Measurements from ENCODE around the gene MARCKSL1. TPM values are rescaled to one million over a fixed set of nuclear protein-coding genes. Genes with fewer than 3 reads are reported as not detected.

MARCKSL1 gene, protein sequence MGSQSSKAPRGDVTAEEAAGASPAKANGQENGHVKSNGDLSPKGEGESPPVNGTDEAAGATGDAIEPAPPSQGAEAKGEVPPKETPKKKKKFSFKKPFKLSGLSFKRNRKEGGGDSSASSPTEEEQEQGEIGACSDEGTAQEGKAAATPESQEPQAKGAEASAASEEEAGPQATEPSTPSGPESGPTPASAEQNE
- 10 to 100 TPM; 12.3 to 14.9 TPM for total RNA-seq

DNA sequence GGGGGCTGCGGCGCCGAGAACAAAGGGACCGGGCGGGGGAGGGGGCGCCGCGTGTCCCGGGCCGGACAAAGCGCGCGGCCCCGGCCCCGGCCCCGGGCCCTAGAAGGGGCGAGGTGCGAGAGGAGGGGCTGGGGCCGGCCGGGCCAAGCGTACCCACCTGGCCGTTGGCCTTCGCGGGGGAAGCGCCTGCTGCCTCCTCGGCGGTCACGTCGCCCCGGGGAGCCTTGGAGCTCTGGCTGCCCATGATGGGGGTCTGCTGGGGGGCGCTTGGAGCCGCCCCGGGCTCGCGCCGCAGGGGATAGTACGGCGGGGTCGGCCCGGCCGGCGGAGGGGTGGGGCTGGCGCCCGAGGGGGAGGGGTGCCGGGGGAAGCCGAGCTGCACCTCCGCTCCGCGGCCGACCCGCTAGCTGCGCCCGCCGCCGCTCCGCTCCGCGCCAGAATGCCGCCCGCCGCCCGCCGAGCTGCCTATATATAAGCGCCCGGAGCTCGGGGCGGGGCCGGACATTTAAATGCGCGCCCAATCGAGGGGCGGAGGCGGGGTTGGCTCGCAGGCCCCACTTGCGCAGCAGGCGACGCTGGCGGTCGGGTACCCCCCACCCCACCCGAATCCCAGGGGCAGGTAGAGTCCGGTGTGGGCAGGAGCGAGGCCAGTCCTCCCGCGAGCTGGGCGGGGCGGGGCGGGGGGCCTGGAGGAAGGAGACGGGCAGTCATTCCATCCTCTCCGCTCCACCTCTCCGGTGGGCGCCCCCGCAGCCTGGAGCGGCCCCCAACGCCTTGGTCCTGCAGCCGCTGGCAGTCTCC is at the start of gene MARCKSL1:
Gene MARCKSL1 (minus strand): TSS at position 444 of the 801 bp plus-strand sequence. CDS start 200 bp downstream, at position 244.
- Mint-ChIP-seq H3K27ac (peak within 1 kb of the TSS; percentile 54), H3K9me3 (no peaks in the 10 kb centered on the region), H3K36me3 (ENCODE audit: insufficient read depth in 2 of 2) (peaks cover 2 to 9% of the 10 kb centered on the region in 2 donors), H3K4me3 (peak within 1 kb of the TSS; percentile 84 to 90), H3K4me1 (ENCODE audit: low read depth) (peaks cover 57% of the 10 kb centered on the region), H3K27me3 (ENCODE audit: low read depth) (no peaks in the 10 kb centered on the region)
- DNase-seq (peak; percentile 83 to 91), ATAC-seq (replicated peaks in 1 of 2) (peak; percentile 47 to 60)

DNA sequence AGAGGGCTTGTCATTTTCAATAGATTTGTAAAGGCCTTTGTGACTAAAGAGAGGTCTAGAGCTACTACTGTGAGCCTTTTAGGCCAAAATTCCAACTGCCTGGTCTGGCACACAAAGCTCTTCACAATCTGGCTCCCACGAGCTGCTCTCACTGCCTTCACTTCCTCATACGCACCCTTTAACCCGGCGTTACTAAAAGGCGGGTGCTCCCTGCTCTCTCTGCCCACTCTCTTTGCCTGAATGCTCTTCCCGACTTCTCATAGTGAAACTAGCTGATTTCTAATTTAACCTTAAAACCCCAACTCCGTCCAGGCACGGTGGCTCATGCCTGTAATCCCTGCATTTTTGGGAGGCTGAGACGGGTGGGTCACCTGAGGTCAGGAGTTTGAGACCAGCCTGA is 44.0 kb upstream of the MARCKSL1 start:
- no peaks in the 10 kb centered on the region for H3K27me3 Mint-ChIP-seq (ENCODE audit: low read depth)
- no peak overlapping the region for H3K27ac Mint-ChIP-seq
- H3K9me3 Mint-ChIP-seq = no peaks in the 10 kb centered on the region
- ATAC-seq (replicated peaks in 1 of 2) (no peak), DNase-seq (no peak)
- no peaks in the 10 kb centered on the region for H3K4me1 Mint-ChIP-seq (ENCODE audit: low read depth)
- no peak overlapping the region for H3K4me3 Mint-ChIP-seq
- H3K36me3 Mint-ChIP-seq (ENCODE audit: insufficient read depth in 2 of 2) = peaks cover 0 to 22% of the 10 kb centered on the region in 2 donors

DNA sequence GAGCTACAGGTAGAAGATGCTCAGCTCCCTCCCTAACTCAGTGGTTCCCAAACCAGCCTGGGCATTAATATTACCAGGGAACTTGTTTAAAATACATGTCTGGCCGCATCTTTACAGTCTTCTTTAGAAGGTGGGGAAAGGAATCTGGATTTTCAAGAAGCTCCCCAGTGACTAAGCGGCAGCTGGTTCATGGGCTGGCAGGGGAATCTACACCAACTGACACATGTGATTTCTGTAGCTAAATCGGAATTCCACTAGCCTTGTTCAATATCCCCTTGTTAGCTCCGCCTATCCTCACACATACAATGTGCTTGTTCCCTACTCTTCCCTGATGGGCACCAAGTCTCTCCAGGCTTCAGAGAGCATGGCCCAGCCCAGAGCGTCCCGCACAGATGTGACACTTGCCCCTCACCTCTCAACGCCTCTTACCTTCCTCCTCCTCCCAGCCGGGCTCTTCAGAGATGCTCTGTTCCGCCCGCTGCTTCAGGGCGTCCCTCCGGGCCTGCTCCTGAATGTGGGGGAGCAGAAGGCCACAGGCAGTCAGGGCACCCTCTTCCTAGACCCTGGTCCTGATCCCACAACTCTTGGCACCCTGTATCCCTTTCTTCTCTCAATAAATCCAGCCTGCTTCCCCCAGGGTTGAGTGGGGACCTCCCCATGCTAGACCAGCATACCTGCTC is 41.6 kb upstream of the MARCKSL1 start:
- H3K4me1 Mint-ChIP-seq (ENCODE audit: low read depth) = peaks cover 2% of the 10 kb centered on the region
- H3K27ac Mint-ChIP-seq = no peak overlapping the region
- H3K36me3 Mint-ChIP-seq (ENCODE audit: insufficient read depth in 2 of 2) = peaks cover 2 to 19% of the 10 kb centered on the region in 2 donors
- no peaks in the 10 kb centered on the region for H3K27me3 Mint-ChIP-seq (ENCODE audit: low read depth)
- no peak overlapping the region for H3K4me3 Mint-ChIP-seq
- DNase-seq (no peak), ATAC-seq (replicated peaks in 1 of 2) (no peak)
- no peaks in the 10 kb centered on the region for H3K9me3 Mint-ChIP-seq

DNA sequence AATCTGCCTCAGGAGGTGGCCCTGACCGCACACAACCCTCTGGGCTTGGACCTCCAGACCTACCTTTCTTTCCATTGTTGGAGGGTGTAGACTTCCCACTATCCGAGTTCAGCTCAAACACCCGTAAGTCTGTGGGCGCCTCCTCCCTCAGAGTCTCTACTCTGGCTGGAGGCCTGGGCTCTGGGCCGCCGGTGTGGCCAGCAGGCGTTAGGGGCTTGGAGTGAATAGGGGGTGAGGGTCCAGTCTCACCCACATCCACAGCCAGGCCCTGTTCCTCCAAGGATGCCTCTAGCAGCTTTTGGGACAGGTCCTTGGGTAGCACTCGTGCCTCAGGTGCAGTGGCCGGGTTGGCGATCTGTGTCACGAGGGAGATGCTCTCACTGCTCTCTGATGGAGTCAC is 40.2 kb upstream of the MARCKSL1 start:
- ATAC-seq (replicated peaks in 1 of 2) (no peak), DNase-seq (no peak)
- Mint-ChIP-seq H3K4me1 (ENCODE audit: low read depth) (peaks cover 16% of the 10 kb centered on the region), H3K9me3 (no peaks in the 10 kb centered on the region), H3K4me3 (no peak overlapping the region), H3K27ac (no peak overlapping the region), H3K36me3 (ENCODE audit: insufficient read depth in 2 of 2) (peaks cover 2 to 15% of the 10 kb centered on the region in 2 donors), H3K27me3 (ENCODE audit: low read depth) (no peaks in the 10 kb centered on the region)

DNA sequence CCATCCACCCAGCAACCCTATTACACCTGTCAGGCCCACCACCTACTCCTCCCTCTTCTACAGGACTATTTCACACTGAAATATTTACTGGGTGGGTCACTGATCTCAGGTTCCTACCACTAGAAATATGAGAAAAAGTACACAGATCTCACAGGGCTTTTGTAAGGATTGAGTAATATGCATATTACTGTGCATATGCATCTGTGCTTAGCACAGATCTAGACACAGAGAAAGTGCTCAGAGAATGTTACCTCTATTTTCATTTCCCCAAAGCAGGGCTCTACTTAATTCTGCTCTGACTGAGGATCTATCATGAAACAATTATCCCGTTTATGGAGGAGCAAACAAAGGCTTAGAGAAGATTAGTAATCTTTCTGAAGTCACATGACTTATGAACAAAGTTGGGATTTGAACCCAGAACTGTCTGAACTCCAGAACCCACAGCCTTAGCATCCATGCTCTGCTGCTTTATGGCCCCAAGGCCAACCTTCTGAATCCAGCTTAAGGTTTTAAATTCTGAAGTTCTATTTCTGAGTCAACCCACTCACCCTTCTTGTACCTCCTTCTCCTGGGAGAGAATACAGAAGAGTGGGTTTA is 38.1 kb upstream of the MARCKSL1 start:
- ATAC-seq (replicated peaks in 1 of 2) (no peak), DNase-seq (no peak)
- no peaks in the 10 kb centered on the region for H3K9me3 Mint-ChIP-seq
- no peaks in the 10 kb centered on the region for H3K27me3 Mint-ChIP-seq (ENCODE audit: low read depth)
- H3K27ac Mint-ChIP-seq = peak overlapping the region; percentile 14
- no peak overlapping the region for H3K4me3 Mint-ChIP-seq
- peaks cover 16% of the 10 kb centered on the region for H3K4me1 Mint-ChIP-seq (ENCODE audit: low read depth)
- peaks cover 2 to 8% of the 10 kb centered on the region in 2 donors for H3K36me3 Mint-ChIP-seq (ENCODE audit: insufficient read depth in 2 of 2)

DNA sequence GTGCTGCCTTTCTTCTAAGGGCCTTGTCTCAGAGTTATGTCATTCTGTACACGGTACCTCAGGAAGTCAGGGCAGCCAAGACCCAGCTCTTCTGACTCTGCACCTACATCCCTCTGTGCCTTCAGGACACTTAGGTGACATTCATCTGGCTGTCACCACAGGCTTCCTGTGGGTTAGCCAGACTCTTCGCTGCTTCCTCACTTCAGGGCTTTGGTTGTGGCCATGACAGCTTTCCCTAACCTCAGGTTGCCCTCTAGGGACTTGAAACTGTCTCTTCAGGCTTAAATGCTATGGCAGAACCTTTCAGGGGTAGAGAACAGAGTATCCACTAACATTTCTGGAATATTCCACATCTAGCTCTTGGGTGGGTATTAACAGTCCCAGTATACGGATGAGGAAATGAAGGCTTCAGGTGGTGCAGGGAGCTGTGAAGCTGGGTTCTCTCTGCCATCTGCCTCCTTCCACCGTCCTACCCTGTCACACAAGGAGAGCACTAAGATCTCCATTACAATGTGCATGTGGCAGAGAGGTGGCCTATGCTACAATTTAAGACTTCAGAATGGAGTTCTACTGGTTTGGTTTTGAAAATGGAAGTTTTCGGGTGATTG is 36.2 kb upstream of the MARCKSL1 start:
- H3K4me1 Mint-ChIP-seq (ENCODE audit: low read depth) = peaks cover 16% of the 10 kb centered on the region
- peaks cover 2 to 7% of the 10 kb centered on the region in 2 donors for H3K36me3 Mint-ChIP-seq (ENCODE audit: insufficient read depth in 2 of 2)
- peak overlapping the region; percentile 23 for H3K27ac Mint-ChIP-seq
- DNase-seq (peak; percentile 23 to 29), ATAC-seq (replicated peaks in 1 of 2) (peak; percentile 54 to 77)
- no peaks in the 10 kb centered on the region for H3K9me3 Mint-ChIP-seq
- no peaks in the 10 kb centered on the region for H3K27me3 Mint-ChIP-seq (ENCODE audit: low read depth)
- no peak overlapping the region for H3K4me3 Mint-ChIP-seq

DNA sequence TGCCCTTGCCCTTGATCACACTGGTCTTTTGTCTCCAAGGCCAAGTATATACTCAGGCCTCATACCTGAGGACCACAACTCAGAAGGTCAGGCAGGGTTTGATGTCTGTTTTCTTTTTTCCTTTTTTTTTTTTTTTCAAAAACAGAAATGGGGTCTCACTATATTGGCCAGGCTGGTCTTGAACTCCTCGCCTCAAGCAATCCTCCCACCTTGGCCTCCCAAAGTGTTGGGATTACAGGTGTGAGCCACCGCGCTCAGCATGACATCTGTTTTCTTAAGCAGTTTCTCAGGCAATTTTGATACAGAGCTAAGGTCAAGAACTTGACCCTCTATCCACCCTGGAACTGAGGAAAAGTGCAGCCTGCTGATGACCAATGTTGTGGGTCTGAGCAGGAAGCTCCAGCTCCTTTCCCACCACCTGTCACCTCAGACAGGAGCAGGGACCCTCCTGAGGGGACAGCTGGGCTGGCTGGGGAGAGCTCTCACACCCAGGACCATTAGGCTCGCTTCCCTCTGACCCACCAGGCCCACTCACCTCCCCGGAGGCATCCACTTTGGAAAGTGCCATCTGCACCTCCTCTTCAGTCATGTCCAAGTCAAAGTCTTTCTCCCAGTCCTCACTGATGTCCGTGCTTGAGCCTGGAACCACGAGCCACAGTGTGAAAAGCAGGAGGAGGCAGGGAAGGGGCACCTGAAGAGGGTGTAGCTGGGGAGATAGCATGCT is 32.0 kb upstream of the MARCKSL1 start:
- no peaks in the 10 kb centered on the region for H3K27me3 Mint-ChIP-seq (ENCODE audit: low read depth)

DNA sequence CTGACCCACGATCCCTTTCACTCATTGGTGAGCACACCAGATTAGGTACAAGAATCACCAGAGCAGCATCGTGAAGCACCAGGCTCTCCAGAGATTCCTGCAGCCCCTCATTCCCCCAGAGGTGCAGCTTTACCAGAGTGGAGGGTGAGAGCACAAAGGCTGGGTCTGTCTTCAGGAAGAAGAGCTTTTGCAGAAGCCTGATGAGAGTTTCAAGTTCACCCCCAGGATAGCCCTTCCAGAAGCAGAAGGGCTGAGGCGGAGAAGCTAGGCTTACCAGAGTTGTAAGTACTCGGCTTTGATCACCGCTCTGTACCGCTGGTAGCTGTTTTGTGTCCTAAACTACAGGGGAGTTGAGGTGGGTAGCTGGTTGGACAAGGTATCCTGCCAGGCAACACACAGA is 29.4 kb upstream of the MARCKSL1 start:
- Mint-ChIP-seq H3K27ac (no peak overlapping the region), H3K4me1 (ENCODE audit: low read depth) (peaks cover 13% of the 10 kb centered on the region), H3K4me3 (no peak overlapping the region), H3K36me3 (ENCODE audit: insufficient read depth in 2 of 2) (peaks cover 1 to 9% of the 10 kb centered on the region in 2 donors), H3K9me3 (no peaks in the 10 kb centered on the region), H3K27me3 (ENCODE audit: low read depth) (peaks cover 5% of the 10 kb centered on the region)
- no peak for ATAC-seq (replicated peaks in 1 of 2)
- no peak for DNase-seq

More for the DNA sequence above, 32.0 kb upstream of the MARCKSL1 start:
- DNase-seq = no peak
- peaks cover 16% of the 10 kb centered on the region for H3K4me1 Mint-ChIP-seq (ENCODE audit: low read depth)
- peaks cover 1 to 6% of the 10 kb centered on the region in 2 donors for H3K36me3 Mint-ChIP-seq (ENCODE audit: insufficient read depth in 2 of 2)
- H3K9me3 Mint-ChIP-seq = no peaks in the 10 kb centered on the region
- no peak overlapping the region for H3K27ac Mint-ChIP-seq
- no peak overlapping the region for H3K4me3 Mint-ChIP-seq
- no peak for ATAC-seq (replicated peaks in 1 of 2)

DNA sequence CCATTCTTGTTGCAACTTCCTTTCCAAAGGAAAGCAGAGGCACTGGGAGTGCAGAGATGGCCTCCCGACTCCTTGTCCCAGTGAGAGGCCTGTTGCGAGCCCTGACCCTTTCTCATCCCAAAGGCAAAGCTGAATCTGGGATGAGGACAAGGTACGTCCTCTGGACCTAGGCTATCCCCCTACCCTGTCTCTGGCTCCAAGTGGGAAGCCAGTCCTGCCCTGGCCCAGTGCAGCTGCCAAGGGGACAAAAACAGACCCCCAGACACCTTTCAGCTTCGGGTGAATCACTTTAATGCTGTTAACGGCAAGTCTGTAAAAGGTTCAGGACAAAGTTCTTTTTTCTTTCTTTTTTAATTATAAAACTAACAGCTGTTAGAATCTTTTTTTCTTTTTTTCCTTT is 28.8 kb upstream of the MARCKSL1 start:
- Mint-ChIP-seq H3K4me3 (no peak overlapping the region), H3K27me3 (ENCODE audit: low read depth) (peaks cover 5% of the 10 kb centered on the region), H3K36me3 (ENCODE audit: insufficient read depth in 2 of 2) (peaks cover 1 to 9% of the 10 kb centered on the region in 2 donors), H3K9me3 (no peaks in the 10 kb centered on the region), H3K27ac (no peak overlapping the region), H3K4me1 (ENCODE audit: low read depth) (peaks cover 19% of the 10 kb centered on the region)
- DNase-seq = no peak
- no peak for ATAC-seq (replicated peaks in 1 of 2)

DNA sequence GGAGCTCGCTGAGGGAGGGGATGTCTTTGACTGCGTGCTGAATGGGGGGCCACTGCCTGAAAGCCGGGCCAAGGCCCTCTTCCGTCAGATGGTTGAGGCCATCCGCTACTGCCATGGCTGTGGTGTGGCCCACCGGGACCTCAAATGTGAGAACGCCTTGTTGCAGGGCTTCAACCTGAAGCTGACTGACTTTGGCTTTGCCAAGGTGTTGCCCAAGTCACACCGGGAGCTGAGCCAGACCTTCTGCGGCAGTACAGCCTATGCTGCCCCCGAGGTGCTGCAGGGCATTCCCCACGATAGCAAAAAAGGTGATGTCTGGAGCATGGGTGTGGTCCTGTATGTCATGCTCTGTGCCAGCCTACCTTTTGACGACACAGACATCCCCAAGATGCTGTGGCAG is 27.7 kb upstream of the MARCKSL1 start:
- Mint-ChIP-seq H3K4me3 (no peak overlapping the region), H3K9me3 (no peaks in the 10 kb centered on the region), H3K27me3 (ENCODE audit: low read depth) (peaks cover 5% of the 10 kb centered on the region), H3K27ac (no peak overlapping the region), H3K4me1 (ENCODE audit: low read depth) (peaks cover 24% of the 10 kb centered on the region), H3K36me3 (ENCODE audit: insufficient read depth in 2 of 2) (peaks cover 1 to 9% of the 10 kb centered on the region in 2 donors)
- DNase-seq (no peak), ATAC-seq (replicated peaks in 1 of 2) (no peak)

DNA sequence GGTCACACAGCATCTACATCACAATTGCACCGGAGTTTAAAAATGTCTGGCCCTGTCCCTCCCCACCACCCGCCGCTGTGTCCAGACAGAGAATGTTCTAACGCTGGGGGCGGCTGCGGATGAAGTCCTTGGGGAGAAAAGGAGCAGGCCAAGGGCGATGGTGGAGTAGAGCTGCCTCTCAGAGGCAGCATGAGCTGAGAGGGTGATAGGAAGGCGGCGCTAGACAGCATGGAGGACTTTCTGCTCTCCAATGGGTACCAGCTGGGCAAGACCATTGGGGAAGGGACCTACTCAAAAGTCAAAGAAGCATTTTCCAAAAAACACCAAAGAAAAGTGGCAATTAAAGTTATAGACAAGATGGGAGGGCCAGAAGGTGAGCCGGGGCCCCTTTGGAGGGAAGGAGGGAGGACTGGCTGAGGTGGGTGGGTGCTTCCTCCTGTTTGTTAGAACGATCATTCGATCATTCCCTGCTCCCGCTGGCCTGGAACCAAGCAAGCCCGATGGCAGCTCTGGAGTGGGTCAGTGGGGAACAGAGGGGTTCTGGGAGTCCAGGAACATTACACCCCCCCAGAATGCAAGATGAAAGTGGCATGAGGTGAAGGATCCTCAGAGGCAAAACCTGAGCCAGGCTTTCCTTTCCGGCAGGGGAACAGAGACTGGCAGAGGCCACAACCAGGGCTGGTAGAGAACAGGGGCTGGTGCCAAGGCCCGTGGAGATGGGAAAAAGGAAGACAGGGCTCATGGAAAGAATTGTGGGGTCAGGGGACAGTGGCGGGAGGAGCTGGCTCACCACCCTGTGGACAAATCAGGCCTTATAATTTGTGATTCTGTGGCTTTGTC is 26.7 kb upstream of the MARCKSL1 start, which contains the start of the genes FAM229A and TSSK3:
Gene FAM229A (minus strand): TSS at position 12 of the 840 bp plus-strand sequence. CDS start 394 bp downstream, outside the sequence.
Gene TSSK3 (plus strand): TSS at position 66 of the 840 bp plus-strand sequence. CDS start 163 bp downstream, at position 229.
- Mint-ChIP-seq H3K27me3 (ENCODE audit: low read depth) (peaks cover 5% of the 10 kb centered on the region), H3K4me3 (peak within 1 kb of the TSS; percentile 29 to 41), H3K9me3 (no peaks in the 10 kb centered on the region), H3K27ac (no peak within 1 kb of the TSS), H3K36me3 (ENCODE audit: insufficient read depth in 2 of 2) (peaks cover 1 to 9% of the 10 kb centered on the region in 2 donors), H3K4me1 (ENCODE audit: low read depth) (peaks cover 24% of the 10 kb centered on the region)
- DNase-seq = no peak
- no peak for ATAC-seq (replicated peaks in 1 of 2)
